ENCODE results near the gene TMED10.

TMED10 gene

DNA sequence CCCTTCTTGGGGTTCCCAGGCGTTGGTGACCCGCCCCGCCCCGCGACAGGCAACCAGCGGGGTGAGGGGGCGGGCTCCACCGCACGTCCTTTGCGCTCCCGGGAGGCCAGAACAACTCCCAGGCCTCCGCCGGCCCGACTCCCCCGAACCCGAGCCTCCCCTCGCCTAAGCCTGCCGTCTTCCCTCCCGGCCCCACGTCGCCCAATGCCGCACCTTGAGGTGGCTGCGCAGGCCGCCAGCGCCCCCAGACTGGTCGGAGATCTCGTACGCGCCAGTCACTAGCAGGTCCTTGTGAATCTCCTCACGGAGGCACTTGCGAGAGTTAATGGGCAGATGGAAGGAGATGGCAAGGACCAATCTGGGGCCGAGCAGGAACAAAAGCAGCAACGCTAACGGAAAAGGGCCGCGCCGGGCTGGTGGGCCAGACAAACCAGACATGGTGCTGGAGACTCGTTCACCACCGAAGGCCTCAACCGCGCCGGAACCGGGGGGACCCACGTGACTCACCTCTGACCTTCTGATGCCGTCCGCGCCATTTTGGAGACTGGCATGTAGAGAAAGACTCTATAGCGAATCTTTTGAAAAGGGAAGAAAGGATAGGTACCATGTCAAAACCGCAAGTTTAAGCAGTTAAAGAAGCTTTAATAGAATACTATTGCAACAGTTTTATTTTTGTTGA is at the start of gene TMED10:
Gene TMED10 (minus strand): TSS at position 471 of the 679 bp plus-strand sequence. CDS start 33 bp downstream, at position 438.
- in situ Hi-C loops (cut with HindIII; ENCODE audit: low pct_unique_long_range_greater_than_20kb, low sequenced_read_pairs): no loop called here
- peak; percentile 81 to 95 for DNase-seq (ENCODE audit: low read depth in 1 of 2, low spot score in 1 of 2)
- no peak for TF ChIP-seq JUND (IDR thresholded peaks at IDR 0.05; ENCODE audit: low read depth)

GRCh38 chr14:75224561-75224960 is 48.1 kb upstream of the TMED10 start:
- no peak for TF ChIP-seq JUND (IDR thresholded peaks at IDR 0.05; ENCODE audit: low read depth)
- in situ Hi-C loops (cut with HindIII; ENCODE audit: low pct_unique_long_range_greater_than_20kb, low sequenced_read_pairs): no loop called here
- no peak for DNase-seq (ENCODE audit: low read depth in 1 of 2, low spot score in 1 of 2)

- in situ Hi-C loops (cut with HindIII; ENCODE audit: low pct_unique_long_range_greater_than_20kb, low sequenced_read_pairs): no loop called here
- peak in 1 of 2 experiments; percentile 35 for DNase-seq (ENCODE audit: low read depth in 1 of 2, low spot score in 1 of 2)
- TF ChIP-seq JUND (IDR thresholded peaks at IDR 0.05; ENCODE audit: low read depth): no peak
Observed at GRCh38 chr14:75223664-75224154, 47.3 kb upstream of the TMED10 start.

DNA sequence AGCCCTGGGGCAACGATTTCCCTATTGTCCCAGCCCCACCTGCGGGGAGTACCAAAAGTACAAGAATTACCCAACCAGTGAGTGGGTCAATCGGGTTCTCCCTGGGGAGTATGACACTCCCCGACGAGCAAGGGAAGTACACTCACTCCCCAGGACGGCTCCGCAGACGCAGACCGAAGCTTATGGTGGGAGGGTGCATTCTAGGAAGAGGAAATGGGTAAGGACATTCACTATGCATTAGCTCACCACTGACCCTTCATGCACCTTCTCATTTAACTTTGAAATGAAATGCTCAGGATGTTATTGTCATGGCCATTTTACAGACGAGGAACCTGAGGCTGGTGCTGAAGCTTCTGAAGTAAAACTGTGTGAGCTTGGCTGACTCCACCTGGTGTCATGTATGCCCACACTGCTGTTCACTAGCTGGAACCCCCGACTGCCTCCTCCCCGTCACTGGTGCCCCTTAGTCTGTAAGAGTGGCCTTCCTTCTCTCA is 45.8 kb upstream of the TMED10 start:
- no peak for DNase-seq (ENCODE audit: low read depth in 1 of 2, low spot score in 1 of 2)
- in situ Hi-C loops (cut with HindIII; ENCODE audit: low pct_unique_long_range_greater_than_20kb, low sequenced_read_pairs): no loop called here

DNA sequence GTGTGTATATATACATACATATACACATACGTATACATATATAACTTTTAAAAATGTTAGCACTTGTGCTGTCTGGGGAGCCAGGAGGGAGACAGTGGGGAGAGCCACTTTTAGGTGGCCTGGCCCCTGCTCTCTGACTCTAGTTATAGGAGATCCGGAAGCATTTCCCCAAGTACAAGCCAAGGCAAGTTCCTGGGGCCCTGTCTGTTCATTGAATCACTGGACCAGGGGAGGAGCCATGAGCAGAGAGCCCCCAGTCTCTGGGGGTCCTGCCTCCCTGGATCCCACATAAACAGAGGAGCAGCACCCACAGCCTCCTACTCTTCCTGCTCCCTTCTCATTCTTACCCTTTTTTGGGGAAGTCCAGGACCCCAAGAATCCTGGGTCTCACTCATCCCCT is 45.4 kb upstream of the TMED10 start:
- in situ Hi-C loops (cut with HindIII; ENCODE audit: low pct_unique_long_range_greater_than_20kb, low sequenced_read_pairs): no loop called here
- TF ChIP-seq JUND (IDR thresholded peaks at IDR 0.05; ENCODE audit: low read depth): no peak
- no peak for DNase-seq (ENCODE audit: low read depth in 1 of 2, low spot score in 1 of 2)

More for the DNA sequence above, 45.8 kb upstream of the TMED10 start:
- no peak for TF ChIP-seq JUND (IDR thresholded peaks at IDR 0.05; ENCODE audit: low read depth)

DNA sequence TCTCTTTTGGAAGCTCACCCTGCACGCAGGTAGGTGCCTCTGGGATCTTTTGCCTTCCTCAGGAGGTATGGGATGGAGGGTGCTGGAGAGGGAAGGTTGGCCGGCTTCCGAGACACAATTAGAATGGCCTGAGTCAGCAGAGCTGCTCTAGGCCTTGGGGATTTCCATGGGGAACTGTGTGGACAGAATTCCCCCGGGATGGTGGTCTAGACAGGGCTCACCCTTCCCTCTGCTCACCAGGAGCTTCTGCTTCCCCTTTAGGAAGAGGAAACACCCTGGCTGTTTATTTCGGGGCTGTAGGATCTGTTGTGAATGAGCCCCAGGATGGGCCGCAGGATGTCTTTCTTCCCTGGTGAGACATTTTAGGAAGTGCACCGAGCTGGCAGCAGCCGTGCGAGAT is 43.7 kb upstream of the TMED10 start:
- no peak for DNase-seq (ENCODE audit: low read depth in 1 of 2, low spot score in 1 of 2)
- no peak for TF ChIP-seq JUND (IDR thresholded peaks at IDR 0.05; ENCODE audit: low read depth)
- in situ Hi-C loops (cut with HindIII; ENCODE audit: low pct_unique_long_range_greater_than_20kb, low sequenced_read_pairs): no loop called here

DNA sequence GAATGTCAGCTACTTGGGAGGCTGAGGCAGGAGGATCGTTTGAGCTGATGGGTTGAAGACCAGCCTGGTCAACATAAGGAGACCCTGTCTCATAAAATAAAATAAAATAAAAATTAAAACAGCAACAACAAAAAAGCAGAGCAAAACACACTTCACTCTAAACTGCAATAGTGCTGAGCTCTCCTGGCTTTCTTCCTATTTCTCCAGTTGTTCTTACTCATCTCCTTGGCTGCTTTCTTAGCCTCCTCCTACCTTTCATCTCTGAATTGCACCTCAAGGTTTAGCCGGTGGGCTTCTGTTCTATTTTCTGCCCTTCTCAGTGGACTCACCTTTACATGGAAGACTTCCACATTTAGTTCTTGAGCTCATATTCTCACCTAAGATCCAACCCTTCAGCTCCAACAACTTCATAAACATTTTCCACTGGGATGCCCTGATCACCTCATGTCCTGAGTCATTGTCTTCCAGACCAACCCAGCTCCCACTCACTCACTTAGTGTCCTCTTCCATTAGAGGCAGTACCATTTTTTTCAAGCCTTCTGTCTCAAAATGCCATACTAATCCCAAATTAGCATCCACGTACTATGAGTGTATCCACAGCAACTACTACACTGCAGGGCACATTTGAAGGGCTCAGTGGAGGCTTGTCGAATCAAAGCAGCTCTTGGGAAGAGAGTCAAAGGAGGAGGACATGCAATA is 41.2 kb upstream of the TMED10 start:
- in situ Hi-C loops (cut with HindIII; ENCODE audit: low pct_unique_long_range_greater_than_20kb, low sequenced_read_pairs): no loop called here
- DNase-seq (ENCODE audit: low read depth in 1 of 2, low spot score in 1 of 2): no peak
- TF ChIP-seq JUND (IDR thresholded peaks at IDR 0.05; ENCODE audit: low read depth): no peak

DNA sequence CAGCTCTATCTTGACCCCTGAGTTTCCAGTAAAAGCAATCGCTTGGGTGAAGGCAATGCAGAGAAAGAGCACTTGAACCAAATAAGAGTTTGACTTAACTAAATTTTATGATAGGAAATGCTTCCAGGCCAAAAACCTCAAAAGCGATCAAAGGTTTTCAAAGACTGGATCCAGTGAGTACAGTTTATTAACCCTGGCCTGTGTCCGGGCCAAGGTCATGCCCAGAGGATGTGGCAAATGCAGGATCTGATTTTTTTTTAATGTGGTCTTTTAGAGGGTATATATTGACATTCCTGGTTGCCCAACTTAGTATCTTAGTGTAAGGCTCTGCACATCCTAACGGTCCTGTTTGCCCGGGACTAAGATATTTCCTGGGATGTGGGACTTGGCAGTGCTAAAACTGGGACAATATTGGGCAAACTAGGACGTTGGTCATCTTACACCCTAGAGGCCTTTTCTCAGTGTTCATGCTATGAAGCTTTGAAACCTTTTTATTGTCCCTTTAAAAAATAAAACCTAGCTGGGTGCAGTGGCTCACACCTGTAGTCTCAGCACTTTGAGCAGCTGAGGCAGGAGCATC is 40.1 kb upstream of the TMED10 start:
- TF ChIP-seq JUND (IDR thresholded peaks at IDR 0.05; ENCODE audit: low read depth): no peak
- DNase-seq (ENCODE audit: low read depth in 1 of 2, low spot score in 1 of 2): no peak
- in situ Hi-C loops (cut with HindIII; ENCODE audit: low pct_unique_long_range_greater_than_20kb, low sequenced_read_pairs): no loop called here

GRCh38 chr14:75215520-75215919 is 39.1 kb upstream of the TMED10 start:
- no peak for TF ChIP-seq JUND (IDR thresholded peaks at IDR 0.05; ENCODE audit: low read depth)
- DNase-seq (ENCODE audit: low read depth in 1 of 2, low spot score in 1 of 2): no peak
- in situ Hi-C loops (cut with HindIII; ENCODE audit: low pct_unique_long_range_greater_than_20kb, low sequenced_read_pairs): no loop called here

GRCh38 chr14:75214558-75214957 is 38.1 kb upstream of the TMED10 start:
- in situ Hi-C loops (cut with HindIII; ENCODE audit: low pct_unique_long_range_greater_than_20kb, low sequenced_read_pairs): no loop called here

DNA sequence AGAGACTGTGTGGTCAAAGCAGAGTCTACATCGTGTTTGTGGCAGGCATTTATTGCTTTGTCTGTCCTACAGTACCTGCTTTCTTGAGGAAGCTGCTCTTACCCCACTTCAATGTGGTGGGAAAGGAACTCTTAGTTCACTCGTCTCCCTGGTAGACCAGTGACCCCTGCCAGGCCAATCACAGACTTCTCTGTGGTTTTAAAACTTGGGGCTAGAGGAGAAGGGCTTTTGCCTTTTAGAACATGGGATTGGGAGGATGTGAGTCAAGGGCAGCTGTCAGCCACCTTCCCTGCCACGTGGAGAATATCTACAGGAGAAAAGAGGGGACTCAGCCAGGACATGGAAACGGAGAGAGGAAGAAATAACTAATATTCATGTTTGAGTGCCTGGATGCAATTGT is 36.8 kb upstream of the TMED10 start:
- DNase-seq (ENCODE audit: low read depth in 1 of 2, low spot score in 1 of 2): no peak
- in situ Hi-C loops (cut with HindIII; ENCODE audit: low pct_unique_long_range_greater_than_20kb, low sequenced_read_pairs): no loop called here
- no peak for TF ChIP-seq JUND (IDR thresholded peaks at IDR 0.05; ENCODE audit: low read depth)

More at GRCh38 chr14:75214558-75214957, 38.1 kb upstream of the TMED10 start:
- DNase-seq (ENCODE audit: low read depth in 1 of 2, low spot score in 1 of 2): no peak
- no peak for TF ChIP-seq JUND (IDR thresholded peaks at IDR 0.05; ENCODE audit: low read depth)

GRCh38 chr14:75208843-75209242 is 32.4 kb upstream of the TMED10 start:
- in situ Hi-C loops (cut with HindIII; ENCODE audit: low pct_unique_long_range_greater_than_20kb, low sequenced_read_pairs): no loop called here
- no peak for TF ChIP-seq JUND (IDR thresholded peaks at IDR 0.05; ENCODE audit: low read depth)
- no peak for DNase-seq (ENCODE audit: low read depth in 1 of 2, low spot score in 1 of 2)

- DNase-seq (ENCODE audit: low read depth in 1 of 2, low spot score in 1 of 2): peak in 1 of 2 experiments; percentile 47
- TF ChIP-seq JUND (IDR thresholded peaks at IDR 0.05; ENCODE audit: low read depth): no peak
- in situ Hi-C loops (cut with HindIII; ENCODE audit: low pct_unique_long_range_greater_than_20kb, low sequenced_read_pairs): no loop called here
Observed at GRCh38 chr14:75206190-75206589, 29.8 kb upstream of the TMED10 start.

Measured in T47D (cell line).